Kasumi-1 (cell line): Measurements from ENCODE around the gene DNER.
A peak's percentile ranks its signal among the peaks of the same experiment; 100 is the strongest.

Experiments used
- DNase-seq, 2 experiments: peaks; one replicate each; lab custom pipeline; 2025; lab: John Stamatoyannopoulos, UW

The DNER gene

GRCh38 chr2:229335877-229336346, 378.4 kb downstream of the DNER start:
- DNase-seq = no peak

- no peak for DNase-seq
Measured at GRCh38 chr2:229335330-229335729, 379.0 kb downstream of the DNER start.

- DNase-seq = peak; percentile 83
Measured at GRCh38 chr2:229330952-229331351, 383.4 kb downstream of the DNER start.

- DNase-seq = no peak
Measured at GRCh38 chr2:229319558-229319957, 394.8 kb downstream of the DNER start.

- DNase-seq = no peak
Measured at GRCh38 chr2:229314117-229314516, 400.2 kb downstream of the DNER start.

- DNase-seq = no peak
Measured at GRCh38 chr2:229313591-229313990, 400.8 kb downstream of the DNER start.
